Activated naive CD4-positive, alpha-beta T cell treated with anti-CD3 and anti-CD28 coated beads, Interleukin-2, amount 50 U/mL, for 16 hours (primary cell): ENCODE results near the gene PKP3.
"Not testable (repeated sequence)": the region's sequence is repeated elsewhere in the genome, so short reads cannot be mapped to it uniquely, and the experiment has no call there.

Experiments used
- DNase-seq: peaks from one replicate; pipeline ENCODE4 v3.0.0-alpha.2; 2020

PKP3 gene

DNA sequence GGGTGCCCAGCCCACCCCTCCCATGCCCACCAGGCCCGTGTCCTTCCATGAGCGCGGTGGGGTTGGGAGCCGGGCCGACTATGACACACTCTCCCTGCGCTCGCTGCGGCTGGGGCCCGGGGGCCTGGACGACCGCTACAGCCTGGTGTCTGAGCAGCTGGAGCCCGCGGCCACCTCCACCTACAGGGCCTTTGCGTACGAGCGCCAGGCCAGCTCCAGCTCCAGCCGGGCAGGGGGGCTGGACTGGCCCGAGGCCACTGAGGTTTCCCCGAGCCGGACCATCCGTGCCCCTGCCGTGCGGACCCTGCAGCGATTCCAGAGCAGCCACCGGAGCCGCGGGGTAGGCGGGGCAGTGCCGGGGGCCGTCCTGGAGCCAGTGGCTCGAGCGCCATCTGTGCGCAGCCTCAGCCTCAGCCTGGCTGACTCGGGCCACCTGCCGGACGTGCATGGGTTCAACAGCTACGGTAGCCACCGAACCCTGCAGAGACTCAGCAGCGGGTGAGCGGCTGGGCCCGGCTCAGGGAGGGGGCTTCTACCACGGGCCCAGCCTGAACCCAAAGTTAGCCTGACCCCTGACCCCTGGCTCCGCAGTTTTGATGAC lies 3.0 kb downstream of the PKP3 start:
- DNase-seq, result peak; percentile 40

DNA sequence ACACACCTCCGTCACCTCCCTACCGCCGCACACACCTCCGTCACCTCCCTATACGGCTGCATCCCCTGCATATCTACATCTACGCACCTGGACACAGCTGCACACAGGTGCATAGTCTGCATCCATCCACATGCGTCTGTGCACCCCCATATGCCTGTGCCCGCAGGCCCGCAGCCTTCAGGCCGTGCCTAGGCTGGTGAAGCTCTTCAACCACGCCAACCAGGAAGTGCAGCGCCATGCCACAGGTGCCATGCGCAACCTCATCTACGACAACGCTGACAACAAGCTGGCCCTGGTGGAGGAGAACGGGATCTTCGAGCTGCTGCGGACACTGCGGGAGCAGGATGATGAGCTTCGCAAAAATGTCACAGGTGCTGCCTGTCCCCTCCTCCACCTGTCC lies 4.8 kb downstream of the PKP3 start:
- DNase-seq, result no peak

DNA sequence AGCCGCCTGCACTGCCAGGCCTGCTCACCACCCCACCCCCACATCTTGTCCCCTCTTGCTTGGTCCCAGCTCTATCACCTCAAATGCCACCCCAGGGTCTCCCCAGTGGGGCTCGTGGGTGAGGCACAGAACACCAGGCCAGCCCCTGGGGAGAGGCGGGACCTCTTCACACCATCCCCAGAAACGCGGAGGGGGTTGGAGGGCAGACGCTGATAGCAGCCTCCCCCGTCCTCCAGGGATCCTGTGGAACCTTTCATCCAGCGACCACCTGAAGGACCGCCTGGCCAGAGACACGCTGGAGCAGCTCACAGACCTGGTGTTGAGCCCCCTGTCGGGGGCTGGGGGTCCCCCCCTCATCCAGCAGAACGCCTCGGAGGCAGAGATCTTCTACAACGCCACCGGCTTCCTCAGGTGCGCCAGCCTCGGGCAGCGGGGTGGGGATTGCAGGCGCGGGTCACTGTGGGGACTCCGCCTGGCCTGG lies 5.8 kb downstream of the PKP3 start:
- DNase-seq, result no peak

DNA sequence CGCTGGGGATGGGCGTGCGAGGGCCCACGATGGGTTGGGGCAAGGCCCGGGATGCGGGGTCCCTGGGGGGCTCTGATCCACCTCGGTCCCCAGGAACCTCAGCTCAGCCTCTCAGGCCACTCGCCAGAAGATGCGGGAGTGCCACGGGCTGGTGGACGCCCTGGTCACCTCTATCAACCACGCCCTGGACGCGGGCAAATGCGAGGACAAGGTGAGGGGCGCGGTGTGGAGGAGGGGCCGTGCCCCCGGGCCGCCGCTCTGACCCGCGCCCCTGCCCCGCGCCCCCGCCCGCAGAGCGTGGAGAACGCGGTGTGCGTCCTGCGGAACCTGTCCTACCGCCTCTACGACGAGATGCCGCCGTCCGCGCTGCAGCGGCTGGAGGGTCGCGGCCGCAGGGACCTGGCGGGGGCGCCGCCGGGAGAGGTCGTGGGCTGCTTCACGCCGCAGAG lies 6.3 kb downstream of the PKP3 start:
- DNase-seq, result no peak

DNA sequence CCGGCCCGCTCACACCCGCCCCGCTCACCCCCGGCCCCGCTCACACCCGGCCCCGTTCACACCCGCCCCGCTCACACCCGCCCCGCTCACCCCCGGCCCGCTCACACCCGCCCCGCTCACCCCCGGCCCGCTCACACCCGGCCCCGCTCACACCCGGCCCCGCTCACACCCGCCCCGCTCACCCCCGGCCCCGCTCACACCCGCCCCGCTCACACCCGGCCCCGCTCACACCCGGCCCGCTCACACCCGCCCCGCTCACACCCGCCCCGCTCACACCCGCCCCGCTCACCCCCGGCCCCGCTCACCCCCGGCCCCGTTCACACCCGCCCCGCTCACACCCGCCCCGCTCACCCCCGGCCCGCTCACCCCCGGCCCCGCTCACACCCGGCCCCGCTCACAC lies 7.2 kb downstream of the PKP3 start:
- DNase-seq, result not testable (repeated sequence)

DNA sequence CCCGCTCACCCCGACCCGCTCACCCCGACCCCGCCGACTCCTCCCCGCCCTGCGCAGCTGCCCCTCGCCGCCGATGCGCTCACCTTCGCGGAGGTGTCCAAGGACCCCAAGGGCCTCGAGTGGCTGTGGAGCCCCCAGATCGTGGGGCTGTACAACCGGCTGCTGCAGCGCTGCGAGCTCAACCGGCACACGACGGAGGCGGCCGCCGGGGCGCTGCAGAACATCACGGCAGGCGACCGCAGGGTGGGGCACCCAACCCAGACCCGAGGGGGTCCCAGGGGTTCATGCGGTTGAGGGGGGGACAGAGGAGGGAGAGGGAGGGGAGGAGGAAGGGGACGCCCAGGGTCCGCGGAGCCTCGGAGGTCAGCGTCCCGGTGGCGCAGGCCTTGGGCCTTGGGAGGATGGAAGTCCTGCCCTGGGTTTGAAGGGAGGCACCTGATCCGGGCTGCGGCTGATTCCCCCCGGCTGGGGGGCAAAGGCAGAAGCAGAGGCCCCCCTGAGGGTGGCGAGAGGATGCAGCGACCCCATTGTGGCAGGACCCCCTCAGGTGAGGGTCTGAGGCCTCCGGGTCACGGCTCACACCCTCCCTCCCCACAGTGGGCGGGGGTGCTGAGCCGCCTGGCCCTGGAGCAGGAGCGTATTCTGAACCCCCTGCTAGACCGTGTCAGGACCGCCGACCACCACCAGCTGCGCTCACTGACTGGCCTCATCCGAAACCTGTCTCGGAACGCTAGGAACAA lies 9.2 kb downstream of the PKP3 start:
- no peak for DNase-seq

DNA sequence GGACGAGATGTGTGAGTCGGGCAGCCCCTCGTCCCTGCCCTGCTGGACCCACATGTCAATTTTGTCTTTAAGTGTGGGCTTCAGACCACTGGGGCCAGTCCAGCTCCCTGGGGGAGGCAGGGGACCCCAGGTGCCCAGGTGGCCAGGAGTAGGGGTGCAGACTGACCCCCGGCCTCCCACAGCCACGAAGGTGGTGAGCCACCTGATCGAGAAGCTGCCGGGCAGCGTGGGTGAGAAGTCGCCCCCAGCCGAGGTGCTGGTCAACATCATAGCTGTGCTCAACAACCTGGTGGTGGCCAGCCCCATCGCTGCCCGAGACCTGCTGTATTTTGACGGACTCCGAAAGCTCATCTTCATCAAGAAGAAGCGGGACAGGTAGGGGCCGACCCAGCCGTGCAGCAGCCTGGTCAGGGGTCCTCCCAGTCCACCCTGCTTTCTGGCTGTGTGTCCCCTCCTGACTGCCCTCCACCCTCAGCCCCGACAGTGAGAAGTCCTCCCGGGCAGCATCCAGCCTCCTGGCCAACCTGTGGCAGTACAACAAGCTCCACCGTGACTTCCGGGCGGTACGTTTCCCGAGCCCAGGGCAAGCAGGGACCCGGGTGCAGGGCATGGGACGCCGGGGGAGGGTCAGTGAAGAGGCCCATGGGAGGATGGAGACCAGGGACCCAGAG lies 9.9 kb downstream of the PKP3 start:
- DNase-seq, result no peak

DNA sequence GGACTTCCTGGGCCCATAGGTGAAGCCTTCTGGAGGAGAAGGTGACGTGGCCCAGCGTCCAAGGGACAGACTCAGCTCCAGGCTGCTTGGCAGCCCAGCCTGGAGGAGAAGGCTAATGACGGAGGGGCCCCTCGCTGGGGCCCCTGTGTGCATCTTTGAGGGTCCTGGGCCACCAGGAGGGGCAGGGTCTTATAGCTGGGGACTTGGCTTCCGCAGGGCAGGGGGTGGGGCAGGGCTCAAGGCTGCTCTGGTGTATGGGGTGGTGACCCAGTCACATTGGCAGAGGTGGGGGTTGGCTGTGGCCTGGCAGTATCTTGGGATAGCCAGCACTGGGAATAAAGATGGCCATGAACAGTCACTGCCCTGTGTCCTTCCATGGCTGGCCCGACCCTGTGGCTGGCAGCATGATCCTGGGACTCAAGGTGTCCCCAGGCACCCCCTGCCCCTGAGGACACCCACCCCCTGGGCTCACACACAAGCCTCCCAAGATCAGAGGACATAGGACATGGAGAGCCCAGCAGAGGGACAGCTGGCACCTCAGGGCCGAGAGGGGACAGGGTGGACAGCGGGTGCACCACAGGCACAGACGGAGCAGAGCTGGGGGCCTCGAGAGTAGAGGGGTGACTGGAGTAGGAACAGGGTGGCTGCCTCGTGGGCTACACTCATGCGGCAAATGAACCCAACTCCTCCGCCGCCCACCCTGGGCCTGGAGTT lies 10.7 kb downstream of the PKP3 start:
- DNase-seq, result no peak

DNA sequence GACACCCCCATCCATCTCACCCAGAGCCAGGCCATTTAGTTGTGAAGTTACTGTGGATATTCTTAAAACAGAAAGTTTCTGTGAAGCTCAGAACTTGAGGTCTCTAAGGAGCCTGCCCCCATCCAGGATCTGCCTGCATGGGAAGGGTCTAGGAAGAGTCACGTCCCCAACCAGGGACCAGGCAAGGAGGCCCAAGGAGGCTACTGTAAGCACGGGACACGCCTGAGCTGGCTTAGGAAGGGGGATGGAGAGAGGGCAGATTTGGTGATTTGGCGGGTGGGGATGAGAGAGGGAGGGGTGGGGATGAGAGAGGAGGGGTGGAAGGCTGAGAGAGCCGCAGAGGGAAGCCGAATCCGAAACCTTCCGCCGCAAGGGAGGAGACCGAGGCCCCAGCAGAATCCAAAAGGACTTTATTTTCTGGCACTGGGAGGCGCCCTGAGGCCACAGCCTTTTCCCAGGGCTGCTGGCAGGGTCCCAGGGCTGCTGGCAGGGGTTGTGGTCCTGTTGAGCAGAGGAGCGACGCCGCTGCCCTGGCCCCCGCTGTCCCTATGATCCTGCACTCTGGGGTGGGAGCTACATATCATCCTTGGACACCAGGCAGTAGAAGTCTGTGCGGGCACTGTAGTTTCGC lies 11.4 kb downstream of the PKP3 start:
- no peak for DNase-seq

DNA sequence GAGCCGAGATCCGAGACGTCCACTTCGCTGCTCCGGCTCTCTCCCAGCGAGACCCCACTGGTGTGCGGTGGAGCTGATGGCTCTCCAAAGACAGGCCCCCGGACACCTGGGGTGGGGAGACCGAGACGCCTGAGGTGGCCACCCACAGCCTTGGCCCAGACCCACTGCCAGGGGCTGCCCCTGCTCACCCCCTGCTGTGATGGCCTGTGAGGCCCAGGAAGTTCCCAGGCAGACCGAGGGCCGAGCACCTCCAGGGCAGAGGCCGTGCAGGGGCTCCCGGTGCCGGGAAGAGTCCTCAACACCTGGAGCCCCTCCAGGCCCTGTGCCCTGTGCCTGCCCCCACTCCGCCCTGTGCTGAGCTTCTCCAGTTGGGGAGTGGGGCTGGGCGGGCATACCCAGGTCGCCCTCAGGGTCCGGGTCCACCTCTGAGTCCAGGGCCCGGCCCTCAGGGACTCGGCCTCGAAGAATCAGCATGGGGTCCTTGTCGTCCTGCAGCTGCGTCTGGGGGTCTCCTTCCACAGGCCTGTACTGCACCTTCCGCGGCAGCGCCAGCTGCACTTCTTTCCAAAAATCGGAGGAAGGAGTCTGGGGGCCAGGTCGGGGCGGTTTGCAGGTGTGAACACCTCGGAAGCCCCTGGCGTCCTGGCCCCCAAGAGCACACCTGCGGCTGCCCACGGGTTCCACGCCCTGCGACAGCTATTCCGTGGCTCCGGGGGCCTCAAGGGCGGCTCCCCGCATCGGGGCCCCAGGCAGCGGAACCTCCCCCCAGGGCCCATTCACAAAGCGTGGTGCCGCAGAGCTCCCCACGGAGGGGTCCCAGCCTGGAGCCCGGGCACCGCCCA lies 12.2 kb downstream of the PKP3 start:
- DNase-seq, result no peak

DNA sequence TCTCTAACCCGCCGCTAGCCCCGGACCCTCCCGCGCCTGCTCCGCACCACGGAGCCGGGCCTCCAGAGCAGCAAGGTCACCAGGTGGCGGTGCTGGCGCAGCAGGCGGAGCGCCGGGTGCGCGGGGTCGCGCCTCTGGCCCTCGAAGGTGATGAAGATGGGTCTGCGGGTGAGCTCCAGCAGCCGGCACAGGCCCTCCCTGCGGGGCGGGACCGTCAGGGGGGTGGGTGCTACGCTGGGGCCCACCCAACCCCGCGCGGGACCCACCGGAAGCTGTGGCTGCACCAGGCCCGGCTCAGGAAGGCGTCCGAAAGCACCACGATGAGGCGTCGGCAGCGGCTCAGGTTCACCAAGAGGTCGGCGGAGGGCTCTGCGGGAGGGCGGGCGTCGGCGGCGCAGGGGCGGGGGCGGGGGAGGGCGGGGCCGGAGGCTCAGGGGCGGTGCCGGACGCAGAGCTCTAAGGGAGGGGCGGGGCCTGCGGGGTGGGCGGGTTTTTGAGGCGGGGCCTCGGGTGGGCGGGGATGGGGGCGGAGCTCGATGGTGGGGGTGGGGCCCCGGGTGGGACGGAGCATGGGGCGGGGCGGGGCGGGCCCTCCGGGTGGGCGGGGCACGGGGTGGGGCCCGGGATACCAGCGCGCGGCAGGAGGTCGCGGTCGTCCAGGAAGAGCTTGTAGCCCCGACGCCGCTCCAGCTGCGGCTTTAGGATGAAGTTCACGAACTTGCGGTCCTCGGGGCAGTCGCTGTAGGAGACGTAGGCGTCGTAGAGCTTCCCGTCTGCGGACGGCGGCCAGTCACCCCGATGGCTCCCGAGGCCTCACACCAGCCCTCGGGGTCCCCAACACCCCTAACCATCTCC lies 13.0 kb downstream of the PKP3 start:
- DNase-seq, result peak; percentile 86

DNA sequence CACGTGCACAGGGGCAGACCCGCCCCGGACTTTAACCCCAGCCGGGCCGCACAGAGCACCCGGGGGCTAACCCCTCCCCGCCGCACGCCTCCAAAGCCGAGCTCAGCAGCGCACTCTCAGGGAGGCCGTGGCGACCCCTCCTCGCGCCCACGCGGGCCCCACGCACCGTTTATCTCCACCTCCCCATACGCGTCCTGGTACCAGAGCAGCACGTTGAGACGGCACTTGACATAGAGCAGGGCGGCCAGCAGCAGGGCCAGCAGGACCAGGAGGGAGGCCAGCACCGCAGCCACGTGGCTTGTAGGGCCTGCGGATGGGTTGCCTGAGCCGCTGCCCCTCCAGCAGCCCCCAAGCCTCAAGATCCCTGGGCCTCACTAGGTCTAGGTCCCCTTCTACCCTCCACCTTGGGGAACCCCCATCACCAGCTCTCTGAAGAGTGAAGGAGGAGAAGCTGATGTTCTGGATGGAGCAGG lies 13.7 kb downstream of the PKP3 start:
- DNase-seq, result no peak

DNA sequence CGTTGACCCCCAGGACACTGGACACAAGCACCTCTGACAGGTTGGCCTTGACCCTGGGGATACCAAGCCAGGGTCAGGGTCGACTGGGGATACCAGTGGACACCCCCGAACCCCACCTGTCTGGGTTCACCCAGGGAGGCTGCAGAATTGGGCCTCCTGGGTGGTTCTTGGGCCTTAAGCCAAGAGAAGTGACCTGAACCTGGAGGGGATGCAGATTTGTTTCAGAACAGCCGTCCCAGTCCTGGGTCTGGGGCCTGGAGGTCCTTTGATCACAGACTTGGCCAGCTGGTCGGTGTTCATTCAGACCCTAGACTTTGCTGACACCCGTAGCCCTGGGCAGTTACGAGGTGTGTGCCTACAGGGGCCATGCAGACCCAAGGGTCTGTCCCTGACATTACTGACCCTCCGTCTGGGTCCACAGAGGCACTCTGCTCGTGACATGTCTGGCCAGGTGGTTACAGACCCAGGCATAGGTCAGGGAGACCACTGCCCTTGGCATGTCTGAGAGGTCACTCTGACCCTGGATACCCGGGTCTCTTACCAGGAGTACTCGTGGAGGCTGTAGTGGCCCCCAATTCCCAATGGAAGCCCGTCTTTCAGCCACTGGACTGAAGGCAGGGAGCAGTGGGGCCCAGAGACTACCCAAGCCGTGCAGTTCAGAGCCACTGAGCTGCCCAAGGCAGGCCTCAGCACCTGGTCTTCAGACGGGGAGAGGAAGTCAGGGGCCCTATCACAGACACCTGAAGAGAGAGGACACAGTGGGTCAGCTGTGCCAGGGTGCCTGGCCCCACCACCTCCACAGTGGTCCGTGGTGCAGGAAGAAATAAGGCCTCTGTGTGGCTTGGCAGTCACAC lies 14.4 kb downstream of the PKP3 start:
- DNase-seq, result no peak

DNA sequence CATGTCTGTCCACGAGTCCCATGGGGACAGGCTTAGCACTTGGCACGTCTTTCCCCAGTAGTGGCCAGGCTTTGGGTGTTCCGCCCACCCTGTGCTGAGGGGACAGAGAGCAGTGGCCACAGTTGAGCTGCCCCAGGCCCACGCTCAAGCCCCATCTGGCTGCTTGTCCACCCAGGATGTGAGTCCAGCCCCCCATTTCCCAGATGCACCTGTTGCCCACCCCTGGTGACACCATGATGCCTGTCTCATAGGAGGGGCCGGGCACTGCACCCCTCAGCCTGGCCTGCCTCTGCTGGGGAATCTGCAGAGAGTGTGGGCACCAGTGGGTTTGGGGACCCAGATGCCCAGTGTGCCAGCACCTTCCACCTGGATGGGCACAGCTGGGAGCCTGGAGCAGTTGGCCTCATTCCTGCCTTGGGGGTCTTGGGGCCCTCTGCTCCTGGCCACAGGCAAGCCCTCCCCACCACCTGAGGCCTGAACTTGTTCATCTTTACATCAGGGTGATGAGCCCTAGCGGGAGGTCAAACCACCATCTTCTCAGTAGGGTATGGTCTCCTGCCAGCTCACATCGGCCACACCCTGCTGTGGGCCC lies 15.1 kb downstream of the PKP3 start:
- DNase-seq, result no peak

DNA sequence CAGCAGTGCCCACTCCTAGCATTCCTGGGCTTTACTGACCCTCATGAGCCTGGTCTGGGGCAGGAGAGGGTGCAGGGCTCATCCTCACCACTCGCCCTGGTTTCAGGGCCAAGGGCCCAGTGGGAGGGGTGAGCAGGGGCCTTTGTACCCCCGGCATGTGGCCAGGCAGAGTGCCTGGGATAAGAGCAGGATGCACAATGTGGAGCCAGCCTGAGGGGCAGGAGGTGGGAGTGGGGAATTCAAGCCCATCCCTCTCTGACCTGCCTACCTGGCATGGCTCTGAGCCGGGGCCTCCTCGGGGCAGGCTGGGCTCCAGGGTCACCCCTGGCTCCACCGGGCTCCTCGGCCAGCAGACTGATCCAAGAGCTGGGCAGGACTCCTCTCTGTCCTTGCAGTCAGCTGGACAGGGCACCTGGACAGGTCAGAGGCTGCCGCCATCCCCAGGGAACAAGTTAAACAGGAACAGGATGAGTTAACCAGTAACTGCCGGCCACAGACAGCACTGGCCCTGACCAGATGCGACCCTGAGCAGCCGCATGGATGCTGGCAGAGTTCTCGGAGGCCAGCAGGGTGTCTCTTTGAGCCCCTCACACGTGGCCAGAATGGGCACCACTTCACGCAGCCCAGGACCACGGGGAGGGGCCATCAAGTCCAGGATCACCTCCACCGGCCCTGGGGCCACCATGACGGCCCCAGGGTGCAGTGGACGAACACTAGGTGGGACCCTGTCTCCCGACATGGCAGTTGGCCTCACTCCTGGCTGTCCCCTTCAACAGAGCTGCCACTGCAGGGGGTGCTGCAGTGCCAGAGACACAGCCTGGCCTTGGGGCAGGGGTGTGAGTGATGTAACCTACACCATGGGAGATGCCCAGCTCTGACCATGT lies 15.8 kb downstream of the PKP3 start:
- DNase-seq, result no peak

DNA sequence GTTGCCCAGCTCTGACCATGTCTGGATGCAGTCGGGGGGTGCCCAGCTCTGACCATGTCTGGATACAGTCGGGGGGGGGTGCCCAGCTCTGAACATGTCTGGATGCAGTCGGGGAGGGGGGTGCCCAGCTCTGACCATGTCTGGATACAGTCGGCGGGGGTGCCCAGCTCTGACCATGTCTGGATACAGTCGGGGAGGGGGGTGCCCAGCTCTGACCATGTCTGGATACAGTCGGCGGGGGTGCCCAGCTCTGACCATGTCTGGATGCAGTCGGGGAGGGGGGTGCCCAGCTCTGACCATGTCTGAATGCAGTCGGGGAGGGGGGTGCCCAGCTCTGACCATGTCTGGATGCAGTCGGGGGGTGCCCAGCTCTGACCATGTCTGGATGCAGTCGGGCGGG lies 16.7 kb downstream of the PKP3 start:
- DNase-seq, result not testable (repeated sequence)

DNA sequence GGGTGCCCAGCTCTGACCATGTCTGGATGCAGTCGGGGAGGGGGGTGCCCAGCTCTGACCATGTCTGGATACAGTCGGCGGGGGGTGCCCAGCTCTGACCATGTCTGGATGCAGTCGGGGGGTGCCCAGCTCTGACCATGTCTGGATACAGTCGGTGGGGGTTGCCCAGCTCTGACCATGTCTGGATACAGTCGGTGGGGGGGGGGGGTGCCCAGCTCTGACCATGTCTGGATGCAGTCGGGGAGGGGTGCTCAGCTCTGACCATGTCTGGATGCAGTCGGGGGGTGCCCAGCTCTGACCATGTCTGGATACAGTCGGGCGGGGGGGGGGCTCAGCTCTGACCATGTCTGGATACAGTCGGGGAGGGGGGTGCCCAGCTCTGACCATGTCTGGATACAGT lies 17.5 kb downstream of the PKP3 start:
- DNase-seq, result not testable (repeated sequence)

DNA sequence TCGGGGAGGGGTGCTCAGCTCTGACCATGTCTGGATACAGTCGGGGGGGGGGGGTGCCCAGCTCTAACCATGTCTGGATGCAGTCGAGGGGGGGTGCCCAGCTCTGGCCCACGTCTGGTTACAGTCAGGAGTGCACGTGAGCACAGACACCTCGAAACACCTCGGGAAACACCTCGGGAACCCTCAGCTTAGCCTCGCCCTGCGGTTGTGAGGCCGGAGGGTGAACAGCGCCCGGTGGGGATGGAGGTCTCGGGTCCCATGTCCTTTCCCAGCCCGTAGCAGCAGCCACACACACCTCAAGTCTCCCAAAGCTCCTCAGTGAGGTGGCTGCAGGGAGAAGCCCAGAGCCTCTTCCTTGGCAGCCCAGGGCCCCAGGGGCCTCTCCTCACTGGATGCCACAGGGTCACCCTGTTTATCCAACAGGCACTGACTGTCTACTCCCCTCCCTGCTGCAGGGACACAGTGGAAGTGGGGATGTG lies 18.7 kb downstream of the PKP3 start:
- no peak for DNase-seq
